ENCODE data around the gene RAB5B. TPM values are rescaled to one million over a fixed set of nuclear protein-coding genes. Genes with fewer than 3 reads are reported as not detected.
A peak's percentile ranks its signal among the peaks of the same experiment; 100 is the strongest.

Gene RAB5B
- total RNA-seq, 1 experiment from 2014 or later, result 44.5 TPM

DNA sequence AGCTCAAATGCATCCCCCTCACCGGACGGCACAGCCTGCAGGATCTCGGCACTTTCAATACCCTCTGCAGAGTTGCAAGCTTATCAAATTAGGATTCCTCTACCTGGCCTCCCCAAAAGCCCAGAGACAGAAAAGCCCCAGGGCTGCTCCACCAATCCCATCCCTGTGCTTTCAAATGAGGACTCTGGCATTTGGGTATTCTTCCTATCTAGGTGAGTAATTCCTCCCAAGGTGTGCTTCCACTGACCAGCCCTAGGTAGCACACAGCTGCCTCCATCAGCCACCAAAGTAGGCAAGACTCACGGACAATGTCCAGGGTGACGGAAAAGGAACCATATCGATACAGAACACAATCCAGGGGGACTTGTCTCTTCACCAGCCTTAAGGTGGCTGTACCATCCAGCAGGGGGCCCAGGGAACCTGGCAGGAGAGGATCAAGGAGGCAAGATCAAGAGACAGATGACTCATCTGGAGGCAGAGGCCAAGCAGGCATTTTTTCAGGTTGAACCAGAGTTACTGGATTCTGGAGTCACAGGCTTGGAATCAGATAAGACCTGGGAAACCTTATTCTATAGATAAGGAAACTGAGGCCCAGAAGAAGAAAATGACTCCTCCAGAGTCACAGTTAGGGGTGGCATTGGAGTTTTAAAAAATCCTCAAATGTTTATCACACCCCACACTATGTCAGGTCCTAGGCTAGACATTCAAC, 17.9 kb upstream of the RAB5B start:
- no peaks in the 10 kb centered on the region for H3K27me3 ChIP-seq (ENCODE audit: insufficient read depth, low read length)
- H3K27ac ChIP-seq (ENCODE audit: low read depth, low read length), result peak overlapping the region; percentile 5
- peaks cover 30 to 36% of the 10 kb centered on the region in 2 experiments for H3K4me1 ChIP-seq (ENCODE audit: control insufficient read depth in 1 of 2, insufficient read depth in 2 of 2, low read length in 2 of 2)
- ChIA-PET RAD21 (ENCODE audit: low non-redundant PET in 1 of 2, low total read pairs in 2 of 2, uncharacterized antibody in 2 of 2, unreplicated experiment in 2 of 2) (interaction anchor here in 1 of 2 experiments (0.7 kb wide), 1 partner anchor 40 kb away, joined by 6 read pairs; no protein-coding TSS in a partner anchor), POLR2A (no interaction called here), CTCF (interaction anchor here (1.1 to 1.5 kb wide), 3 partner anchors 16 to 40 kb away, joined by 3 to 4 read pairs (median 4); no protein-coding TSS in a partner anchor)
- 0 out of 4 replicates have a peak overlapping the region, but pooled peaks of 1 of the 2 experiments have one; percentile 11 for H3K4me3 ChIP-seq (replicated peaks in 1 of 2; ENCODE audit: low read depth in 1 of 2, low read length in 2 of 2)
- ATAC-seq (peak; percentile 94), DNase-seq (ENCODE audit: low read depth, low spot score) (peak; percentile 88)
- H3K4me2 ChIP-seq (ENCODE audit: low read length), result peak overlapping the region; percentile 74
- no TSS peak for BruUV-seq (replicated peaks)
- peaks cover 3 to 4% of the 10 kb centered on the region in 2 experiments; a peak in 1 of 4 replicates for H3K36me3 ChIP-seq (ENCODE audit: control insufficient read depth in 1 of 2, insufficient read depth in 2 of 2, low read length in 2 of 2)
- H3K9me3 ChIP-seq (ENCODE audit: control insufficient read depth in 1 of 2, insufficient read depth in 1 of 2, low read depth in 1 of 2, low read length in 2 of 2), result no peaks in the 10 kb centered on the region
- no peaks in the 10 kb centered on the region for H4K20me1 ChIP-seq (ENCODE audit: insufficient read depth)
- intact Hi-C loops (cut with micrococcal nuclease), result no loop called here
- no peaks in the 10 kb centered on the region for H3K9me2 ChIP-seq (ENCODE audit: insufficient read depth)
- no peak overlapping the region for H2AFZ ChIP-seq (ENCODE audit: low read depth, low read length, poor library complexity, severe bottlenecking)
- peak overlapping the region; percentile 24; the same call in 1 of the 2 replicates for H3K9ac ChIP-seq (ENCODE audit: low read length)
- H3K79me2 ChIP-seq (ENCODE audit: insufficient read depth, low read length), result no peaks in the 10 kb centered on the region
- TF ChIP-seq POLR2A (IDR thresholded peaks at IDR 0.05; ENCODE audit: borderline replicate concordance, extremely low read depth, insufficient read depth, insufficient read length) (no peak), SIN3A (IDR thresholded peaks at IDR 0.05; ENCODE audit: low read depth) (no peak), ZNF274 (IDR thresholded peaks at IDR 0.05; ENCODE audit: low read depth, low read length) (no peak), RAD21 (IDR thresholded peaks at IDR 0.05; ENCODE audit: low read depth) (peak; percentile 72), YY1 (IDR thresholded peaks at IDR 0.05; ENCODE audit: extremely low read depth, insufficient replicate concordance, low read depth, low read length) (peak; percentile 24), TCF7L2 (IDR thresholded peaks at IDR 0.05; ENCODE audit: borderline replicate concordance, extremely low read depth, insufficient read depth, insufficient read length) (peak; percentile 97), SP1 (IDR thresholded peaks at IDR 0.05; ENCODE audit: low read depth) (peak; percentile 81), SRF (IDR thresholded peaks at IDR 0.05; ENCODE audit: low read depth) (no peak), POLR2AphosphoS5 (IDR thresholded peaks at IDR 0.05; ENCODE audit: low read depth, low read length) (peak; percentile 54; the same call in 1 of the 2 replicates), EZH2 (IDR thresholded peaks at IDR 0.05) (no peak), ZFX (IDR thresholded peaks at IDR 0.05) (no peak), ELF1 (IDR thresholded peaks at IDR 0.05; ENCODE audit: borderline replicate concordance, low read depth) (no peak), CBX3 (IDR thresholded peaks at IDR 0.05; ENCODE audit: low read depth) (peak; percentile 75; the same call in 1 of the 2 replicates), EZH2phosphoT487 (IDR thresholded peaks at IDR 0.05; ENCODE audit: borderline replicate concordance) (no peak)
- TF ChIP-seq, protein P1, sequence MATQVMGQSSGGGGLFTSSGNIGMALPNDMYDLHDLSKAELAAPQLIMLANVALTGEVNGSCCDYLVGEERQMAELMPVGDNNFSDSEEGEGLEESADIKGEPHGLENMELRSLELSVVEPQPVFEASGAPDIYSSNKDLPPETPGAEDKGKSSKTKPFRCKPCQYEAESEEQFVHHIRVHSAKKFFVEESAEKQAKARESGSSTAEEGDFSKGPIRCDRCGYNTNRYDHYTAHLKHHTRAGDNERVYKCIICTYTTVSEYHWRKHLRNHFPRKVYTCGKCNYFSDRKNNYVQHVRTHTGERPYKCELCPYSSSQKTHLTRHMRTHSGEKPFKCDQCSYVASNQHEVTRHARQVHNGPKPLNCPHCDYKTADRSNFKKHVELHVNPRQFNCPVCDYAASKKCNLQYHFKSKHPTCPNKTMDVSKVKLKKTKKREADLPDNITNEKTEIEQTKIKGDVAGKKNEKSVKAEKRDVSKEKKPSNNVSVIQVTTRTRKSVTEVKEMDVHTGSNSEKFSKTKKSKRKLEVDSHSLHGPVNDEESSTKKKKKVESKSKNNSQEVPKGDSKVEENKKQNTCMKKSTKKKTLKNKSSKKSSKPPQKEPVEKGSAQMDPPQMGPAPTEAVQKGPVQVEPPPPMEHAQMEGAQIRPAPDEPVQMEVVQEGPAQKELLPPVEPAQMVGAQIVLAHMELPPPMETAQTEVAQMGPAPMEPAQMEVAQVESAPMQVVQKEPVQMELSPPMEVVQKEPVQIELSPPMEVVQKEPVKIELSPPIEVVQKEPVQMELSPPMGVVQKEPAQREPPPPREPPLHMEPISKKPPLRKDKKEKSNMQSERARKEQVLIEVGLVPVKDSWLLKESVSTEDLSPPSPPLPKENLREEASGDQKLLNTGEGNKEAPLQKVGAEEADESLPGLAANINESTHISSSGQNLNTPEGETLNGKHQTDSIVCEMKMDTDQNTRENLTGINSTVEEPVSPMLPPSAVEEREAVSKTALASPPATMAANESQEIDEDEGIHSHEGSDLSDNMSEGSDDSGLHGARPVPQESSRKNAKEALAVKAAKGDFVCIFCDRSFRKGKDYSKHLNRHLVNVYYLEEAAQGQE (IDR thresholded peaks at IDR 0.05; ENCODE audit: low read depth), result no peak
- TF ChIP-seq, protein P2, sequence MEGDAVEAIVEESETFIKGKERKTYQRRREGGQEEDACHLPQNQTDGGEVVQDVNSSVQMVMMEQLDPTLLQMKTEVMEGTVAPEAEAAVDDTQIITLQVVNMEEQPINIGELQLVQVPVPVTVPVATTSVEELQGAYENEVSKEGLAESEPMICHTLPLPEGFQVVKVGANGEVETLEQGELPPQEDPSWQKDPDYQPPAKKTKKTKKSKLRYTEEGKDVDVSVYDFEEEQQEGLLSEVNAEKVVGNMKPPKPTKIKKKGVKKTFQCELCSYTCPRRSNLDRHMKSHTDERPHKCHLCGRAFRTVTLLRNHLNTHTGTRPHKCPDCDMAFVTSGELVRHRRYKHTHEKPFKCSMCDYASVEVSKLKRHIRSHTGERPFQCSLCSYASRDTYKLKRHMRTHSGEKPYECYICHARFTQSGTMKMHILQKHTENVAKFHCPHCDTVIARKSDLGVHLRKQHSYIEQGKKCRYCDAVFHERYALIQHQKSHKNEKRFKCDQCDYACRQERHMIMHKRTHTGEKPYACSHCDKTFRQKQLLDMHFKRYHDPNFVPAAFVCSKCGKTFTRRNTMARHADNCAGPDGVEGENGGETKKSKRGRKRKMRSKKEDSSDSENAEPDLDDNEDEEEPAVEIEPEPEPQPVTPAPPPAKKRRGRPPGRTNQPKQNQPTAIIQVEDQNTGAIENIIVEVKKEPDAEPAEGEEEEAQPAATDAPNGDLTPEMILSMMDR (IDR thresholded peaks at IDR 0.05 in 2 of 3, conservative IDR thresholded peaks at IDR 0.05 in 1 of 3; ENCODE audit: borderline replicate concordance in 1 of 3, insufficient read depth in 1 of 3, low read depth in 2 of 3, low read length in 2 of 3), result peak; percentile 40 to 87 (median 80); a peak in 5 of 6 replicates
- TF ChIP-seq, protein P3, sequence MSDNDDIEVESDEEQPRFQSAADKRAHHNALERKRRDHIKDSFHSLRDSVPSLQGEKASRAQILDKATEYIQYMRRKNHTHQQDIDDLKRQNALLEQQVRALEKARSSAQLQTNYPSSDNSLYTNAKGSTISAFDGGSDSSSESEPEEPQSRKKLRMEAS (IDR thresholded peaks at IDR 0.05), result no peak; the same call in 1 of the 2 replicates
- TF ChIP-seq, protein P4, sequence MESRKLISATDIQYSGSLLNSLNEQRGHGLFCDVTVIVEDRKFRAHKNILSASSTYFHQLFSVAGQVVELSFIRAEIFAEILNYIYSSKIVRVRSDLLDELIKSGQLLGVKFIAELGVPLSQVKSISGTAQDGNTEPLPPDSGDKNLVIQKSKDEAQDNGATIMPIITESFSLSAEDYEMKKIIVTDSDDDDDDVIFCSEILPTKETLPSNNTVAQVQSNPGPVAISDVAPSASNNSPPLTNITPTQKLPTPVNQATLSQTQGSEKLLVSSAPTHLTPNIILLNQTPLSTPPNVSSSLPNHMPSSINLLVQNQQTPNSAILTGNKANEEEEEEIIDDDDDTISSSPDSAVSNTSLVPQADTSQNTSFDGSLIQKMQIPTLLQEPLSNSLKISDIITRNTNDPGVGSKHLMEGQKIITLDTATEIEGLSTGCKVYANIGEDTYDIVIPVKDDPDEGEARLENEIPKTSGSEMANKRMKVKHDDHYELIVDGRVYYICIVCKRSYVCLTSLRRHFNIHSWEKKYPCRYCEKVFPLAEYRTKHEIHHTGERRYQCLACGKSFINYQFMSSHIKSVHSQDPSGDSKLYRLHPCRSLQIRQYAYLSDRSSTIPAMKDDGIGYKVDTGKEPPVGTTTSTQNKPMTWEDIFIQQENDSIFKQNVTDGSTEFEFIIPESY (IDR thresholded peaks at IDR 0.05; ENCODE audit: extremely low read depth, insufficient replicate concordance, low read length), result no peak
